HEK293 (cell line): ENCODE results near the gene MCEE.

ENCODE experiments used
- CTCF ChIA-PET: fragments of 350-600 bp; formaldehyde crosslinking; extraction: SDS; loops from one replicate; lab custom pipeline; 2021; ENCODE audit warnings: antibody characterized with exemption; lab: Yijun Ruan, JAX
- POLR2A ChIA-PET: fragments of 300-600 bp; formaldehyde crosslinking; extraction: SDS; loops from one replicate; lab custom pipeline; 2020; ENCODE audit warnings: antibody characterized with exemption, inconsistent platforms; lab: Yijun Ruan, JAX
- H3K27ac ChIP-seq: fragments of 200-500 bp; sonication (Bioruptor generic); 2 replicates; pipeline ENCODE4 v1.5.1; 2014; ENCODE audit warnings: low read depth, low read length, control low read depth, inconsistent platforms; ENCODE audit errors: extremely low read depth
- H3K36me3 ChIP-seq, 2 experiments: fragments of 200-500 bp in 1 of 2; sonication (Bioruptor generic) in 1 of 2; 1 replicate in 1 of 2; 2 replicates in 1 of 2; pipeline ENCODE4 v1.5.1; 2014 to 2017; ENCODE audit warnings: inconsistent platforms in 2 of 2, low read length in 2 of 2; ENCODE audit not compliant: control insufficient read depth in 2 of 2, insufficient read depth in 1 of 2
- H3K4me1 ChIP-seq: fragments of 200-500 bp; sonication (Bioruptor generic); 2 replicates; pipeline ENCODE4 v1.5.1; 2014; ENCODE audit warnings: mild to moderate bottlenecking, low read length, inconsistent platforms; ENCODE audit not compliant: control insufficient read depth, insufficient read depth
- H3K4me3 ChIP-seq: 2 replicates; pipeline ENCODE4 v1.5.1; 2011; ENCODE audit warnings: low read depth, mild to moderate bottlenecking, control low read depth, low read length, moderate library complexity
- H3K9me3 ChIP-seq: fragments of 200-500 bp; sonication (Bioruptor generic); 2 replicates; pipeline ENCODE4 v1.5.1; 2014; ENCODE audit warnings: low read depth, low read length, inconsistent platforms; ENCODE audit not compliant: control insufficient read depth, insufficient read depth
- HOXD13 ChIP-seq: sonication (generic); formaldehyde crosslinking; IDR thresholded peaks from 2 replicates; pipeline ENCODE4 v1.8.0; 2022; ENCODE audit warnings: missing genetic modification reagents, borderline replicate concordance
- TRIM28 ChIP-seq: IDR thresholded peaks from 2 replicates; pipeline ENCODE4 v1.6.1; 2011; ENCODE audit warnings: low read length, control low read depth, borderline replicate concordance
- ZNF121 ChIP-seq: fragments of 450-650 bp; formaldehyde crosslinking; IDR thresholded peaks from 2 replicates; pipeline ENCODE4 v1.5.1; 2016; ENCODE audit warnings: missing biosample characterization, missing genetic modification characterization
- ZNF132 ChIP-seq: fragments of 450-650 bp; formaldehyde crosslinking; IDR thresholded peaks from 2 replicates; pipeline ENCODE4 v1.5.1; 2017; ENCODE audit warnings: missing biosample characterization, missing genetic modification characterization, borderline replicate concordance
- ZNF138 ChIP-seq: fragments of 450-650 bp; formaldehyde crosslinking; IDR thresholded peaks from 2 replicates; pipeline ENCODE4 v1.5.1; 2016; ENCODE audit warnings: missing biosample characterization, missing genetic modification characterization, borderline replicate concordance
- ZNF157 ChIP-seq: fragments of 450-650 bp; formaldehyde crosslinking; IDR thresholded peaks from 2 replicates; pipeline ENCODE4 v1.5.1; 2016; ENCODE audit warnings: missing biosample characterization, missing genetic modification characterization
- ZNF214 ChIP-seq: fragments of 450-650 bp; formaldehyde crosslinking; IDR thresholded peaks from 2 replicates; pipeline ENCODE4 v1.5.1; 2017; ENCODE audit warnings: missing biosample characterization, mild to moderate bottlenecking, missing genetic modification characterization, borderline replicate concordance
- ZNF23 ChIP-seq: fragments of 450-650 bp; formaldehyde crosslinking; IDR thresholded peaks from 2 replicates; pipeline ENCODE4 v1.5.1; 2016; ENCODE audit warnings: missing biosample characterization, missing genetic modification characterization, borderline replicate concordance
- ZNF311 ChIP-seq: fragments of 450-650 bp; formaldehyde crosslinking; IDR thresholded peaks from 2 replicates; pipeline ENCODE4 v1.5.1; 2017; ENCODE audit warnings: missing biosample characterization, missing genetic modification characterization, borderline replicate concordance
- ZNF350 ChIP-seq: fragments of 450-650 bp; formaldehyde crosslinking; IDR thresholded peaks from 2 replicates; pipeline ENCODE4 v1.5.0; 2017; ENCODE audit warnings: missing biosample characterization, mild to moderate bottlenecking, missing genetic modification characterization
- ZNF394 ChIP-seq: fragments of 450-650 bp; formaldehyde crosslinking; IDR thresholded peaks from 2 replicates; pipeline ENCODE4 v1.5.1; 2016; ENCODE audit warnings: missing biosample characterization, missing genetic modification characterization, mild to moderate bottlenecking, moderate library complexity, borderline replicate concordance
- ZNF473 ChIP-seq: fragments of 450-650 bp; formaldehyde crosslinking; IDR thresholded peaks from 2 replicates; pipeline ENCODE4 v1.5.1; 2017; ENCODE audit warnings: missing biosample characterization, missing genetic modification characterization
- ZNF488 ChIP-seq: fragments of 450-650 bp; formaldehyde crosslinking; IDR thresholded peaks from 2 replicates; pipeline ENCODE4 v1.5.1; 2016; ENCODE audit warnings: missing biosample characterization, missing genetic modification characterization
- ZNF510 ChIP-seq: fragments of 450-650 bp; formaldehyde crosslinking; IDR thresholded peaks from 2 replicates; pipeline ENCODE4 v1.5.1; 2018; ENCODE audit warnings: mild to moderate bottlenecking, missing genetic modification characterization, missing biosample characterization; ENCODE audit not compliant: insufficient replicate concordance
- ZNF548 ChIP-seq: fragments of 450-650 bp; formaldehyde crosslinking; IDR thresholded peaks from 2 replicates; pipeline ENCODE4 v1.5.1; 2016; ENCODE audit warnings: missing biosample characterization, missing genetic modification characterization
- ZNF621 ChIP-seq: fragments of 450-650 bp; formaldehyde crosslinking; IDR thresholded peaks from 2 replicates; pipeline ENCODE4 v1.5.1; 2017; ENCODE audit warnings: missing biosample characterization, missing genetic modification characterization
- ZNF658 ChIP-seq: fragments of 450-650 bp; formaldehyde crosslinking; IDR thresholded peaks from 2 replicates; pipeline ENCODE4; 2016; ENCODE audit warnings: missing biosample characterization, missing genetic modification characterization
- ZNF664 ChIP-seq: fragments of 450-650 bp; formaldehyde crosslinking; IDR thresholded peaks from 2 replicates; pipeline ENCODE4 v1.5.1; 2016; ENCODE audit warnings: missing biosample characterization, missing genetic modification characterization
- ZNF670 ChIP-seq: fragments of 450-650 bp; formaldehyde crosslinking; IDR thresholded peaks from 2 replicates; pipeline ENCODE4 v1.5.1; 2016; ENCODE audit warnings: missing biosample characterization, missing genetic modification characterization, low read depth
- ZNF704 ChIP-seq: fragments of 450-650 bp; formaldehyde crosslinking; IDR thresholded peaks from 2 replicates; pipeline ENCODE4 v1.5.1; 2016; ENCODE audit warnings: missing biosample characterization, missing genetic modification characterization
- ZNF776 ChIP-seq: fragments of 450-650 bp; formaldehyde crosslinking; IDR thresholded peaks from 2 replicates; pipeline ENCODE4 v1.5.0; 2017; ENCODE audit warnings: missing biosample characterization, missing genetic modification characterization, borderline replicate concordance
- ZNF777 ChIP-seq: fragments of 450-650 bp; formaldehyde crosslinking; IDR thresholded peaks from 2 replicates; pipeline ENCODE4 v1.5.1; 2017; ENCODE audit warnings: missing biosample characterization, missing genetic modification characterization, borderline replicate concordance
- ZNF843 ChIP-seq: fragments of 450-650 bp; formaldehyde crosslinking; IDR thresholded peaks from 2 replicates; pipeline ENCODE4 v1.5.1; 2016; ENCODE audit warnings: missing biosample characterization, missing genetic modification characterization
- ZSCAN23 ChIP-seq: fragments of 450-650 bp; formaldehyde crosslinking; IDR thresholded peaks from 2 replicates; pipeline ENCODE4 v1.5.1; 2016; ENCODE audit warnings: missing biosample characterization, missing genetic modification characterization
- ZXDB ChIP-seq: fragments of 450-650 bp; formaldehyde crosslinking; IDR thresholded peaks from 2 replicates; pipeline ENCODE4 v1.5.1; 2016; ENCODE audit warnings: missing biosample characterization, missing genetic modification characterization

Gene MCEE

GRCh38 chr2:71121479-71121878 lies 8.6 kb downstream of the MCEE start:
- TF ChIP-seq ZNF394, result no peak
- no peak for TF ChIP-seq ZNF548
- no peak for TF ChIP-seq ZNF138
- TF ChIP-seq ZNF776, result no peak
- TF ChIP-seq ZNF777 (tag by site-specific recombination), result no peak
- TF ChIP-seq HOXD13 (CRISPR knock-in tag), result no peak
- no peaks in the 10 kb centered on the region for H3K4me1 ChIP-seq
- H3K9me3 ChIP-seq, result no peaks in the 10 kb centered on the region
- H3K27ac ChIP-seq, result no peak overlapping the region
- ChIA-PET POLR2A (interaction anchor here (1.1 to 1.5 kb wide), 2 partner anchors 8 to 53 kb away, joined by 5 to 6 read pairs; partner anchors contain the start of genes MCEE and NAGK), CTCF (interaction anchor here (0.6 to 1.0 kb wide), 2 partner anchors 21 to 1458 kb away, joined by 3 read pairs; no protein-coding TSS in a partner anchor)
- no peak overlapping the region for H3K4me3 ChIP-seq
- peaks cover 9 to 58% of the 10 kb centered on the region in 2 experiments for H3K36me3 ChIP-seq

DNA sequence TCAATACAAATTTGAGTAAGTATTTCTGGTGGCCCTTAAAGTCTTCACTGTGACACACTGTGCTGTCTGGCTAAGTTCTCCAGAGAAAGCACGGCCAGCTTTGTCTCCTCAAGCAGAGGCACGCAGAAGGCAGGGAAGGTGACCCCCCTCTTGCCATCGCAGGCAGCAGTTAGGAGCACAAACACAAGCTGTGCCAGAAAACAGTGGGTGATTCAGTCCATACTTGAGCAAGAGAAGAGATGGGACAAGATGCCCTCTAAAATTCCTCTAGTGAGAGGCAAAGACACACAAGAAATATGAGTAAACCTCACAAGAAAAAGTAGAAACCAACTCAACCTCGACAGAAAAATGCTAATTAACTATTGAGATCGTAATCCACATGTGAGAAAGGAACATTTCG lies 9.8 kb downstream of the MCEE start:
- no peaks in the 10 kb centered on the region for H3K9me3 ChIP-seq
- no peak overlapping the region for H3K4me3 ChIP-seq
- H3K27ac ChIP-seq, result no peak overlapping the region
- H3K4me1 ChIP-seq, result no peaks in the 10 kb centered on the region
- no peak for TF ChIP-seq ZNF473
- no peak for TF ChIP-seq ZNF621
- H3K36me3 ChIP-seq, result peaks cover 13 to 59% of the 10 kb centered on the region in 2 experiments
- CTCF ChIA-PET, result no interaction called here
- POLR2A ChIA-PET, result no interaction called here

DNA sequence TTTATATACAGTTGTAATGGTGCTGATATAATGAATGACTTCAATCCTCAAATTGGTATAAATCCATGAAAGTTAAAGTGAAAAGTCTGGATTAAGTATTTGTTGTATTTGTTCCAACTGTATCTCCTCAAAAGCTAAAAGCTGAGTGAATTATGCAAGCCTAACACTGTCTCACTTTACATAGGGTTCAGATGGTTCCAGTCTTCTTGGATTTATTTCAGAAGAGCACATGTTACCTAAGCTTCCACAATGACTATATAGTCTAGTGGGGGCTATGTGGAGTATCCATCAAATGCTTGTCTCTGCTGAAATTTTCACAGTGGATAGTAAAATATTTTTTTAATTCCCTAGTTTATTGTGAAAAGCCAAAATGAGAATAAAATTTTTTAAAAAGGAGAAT lies 13.0 kb downstream of the MCEE start:
- H3K4me1 ChIP-seq, result no peaks in the 10 kb centered on the region
- no peak for TF ChIP-seq ZNF488
- TF ChIP-seq ZNF670 (tag by site-specific recombination), result no peak
- TF ChIP-seq ZNF510, result no peak
- TF ChIP-seq ZNF350 (tag by site-specific recombination), result no peak
- no peak for TF ChIP-seq ZNF664 (tag by site-specific recombination)
- H3K4me3 ChIP-seq, result no peak overlapping the region
- CTCF ChIA-PET, result interaction anchor here (0.9 to 1.0 kb wide), 2 partner anchors 16 to 18 kb away, joined by 3 read pairs; no protein-coding TSS in a partner anchor
- POLR2A ChIA-PET, result no interaction called here
- H3K36me3 ChIP-seq, result peaks cover 15 to 57% of the 10 kb centered on the region in 2 experiments
- H3K27ac ChIP-seq, result no peak overlapping the region
- H3K9me3 ChIP-seq, result no peaks in the 10 kb centered on the region

GRCh38 chr2:71113843-71114242 lies 16.2 kb downstream of the MCEE start:
- TF ChIP-seq ZNF23 (tag by site-specific recombination) (no peak), ZXDB (tag by site-specific recombination) (no peak), ZNF311 (tag by site-specific recombination) (no peak), ZNF658 (tag by site-specific recombination) (no peak), ZNF157 (tag by site-specific recombination) (no peak), ZNF704 (tag by site-specific recombination) (no peak), ZNF843 (tag by site-specific recombination) (no peak), ZNF121 (tag by site-specific recombination) (no peak), ZSCAN23 (no peak), ZNF132 (no peak), TRIM28 (no peak), ZNF214 (tag by site-specific recombination) (no peak)
- Histone ChIP-seq H3K9me3 (no peaks in the 10 kb centered on the region), H3K4me3 (no peak overlapping the region), H3K4me1 (no peaks in the 10 kb centered on the region), H3K36me3 (peaks cover 19 to 42% of the 10 kb centered on the region in 2 experiments), H3K27ac (no peak overlapping the region)
- POLR2A ChIA-PET, result no interaction called here
- CTCF ChIA-PET, result interaction anchor here (0.6 to 4.2 kb wide), 4 partner anchors 13 to 113 kb away, joined by 3 to 29 read pairs (median 4); no protein-coding TSS in a partner anchor
